SK-N-SH (cell line): ENCODE data around the gene UBR3. TPM values are rescaled to one million over a fixed set of nuclear protein-coding genes. Genes with fewer than 3 reads are reported as not detected.

ENCODE experiments used
- CTCF ChIA-PET: fragments of 300-600, 350-600 bp; formaldehyde crosslinking; extraction: SDS; loops from one replicate; lab custom pipeline; 2021; lab: Yijun Ruan, JAX
- POLR2A ChIA-PET: fragments of 350-600 bp; sonication (Branson Sonifier 250); formaldehyde crosslinking; extraction: SDS; loops from one replicate; lab custom pipeline; 2020; ENCODE audit warnings: antibody characterized with exemption, inconsistent platforms; lab: Yijun Ruan, JAX
- DNase-seq: peaks from one replicate; pipeline ENCODE4 v3.0.0; 2012
- H2AFZ ChIP-seq: fragments of 200-600 bp; sonication (generic); 2 replicates; pipeline ENCODE4 v1.8.1; 2016; ENCODE audit warnings: antibody characterized with exemption, mild to moderate bottlenecking, low read depth
- H3F3A ChIP-seq: fragments of 200-600 bp; sonication (generic); replicated peaks from 2 replicates; pipeline ENCODE3; 2016; ENCODE audit warnings: antibody characterized with exemption, mild to moderate bottlenecking; ENCODE audit not compliant: insufficient read depth
- H3K27ac ChIP-seq, 2 experiments: fragments of 200-500 bp in 1 of 2; fragments of 200-600 bp in 1 of 2; sonication (Bioruptor generic) in 1 of 2; sonication (generic), shearing (Covaris generic) in 1 of 2; 2 replicates each; pipeline versions ENCODE4 v1.5.1 to v1.6.1; 2014 to 2016; ENCODE audit warnings: low read depth in 2 of 2, inconsistent platforms in 1 of 2, low read length in 1 of 2, mild to moderate bottlenecking in 1 of 2, mixed read lengths in 1 of 2
- H3K27me3 ChIP-seq: fragments of 200-600 bp; sonication (generic), shearing (Covaris generic); 2 replicates; pipeline ENCODE4 v1.6.1; 2016; ENCODE audit warnings: mixed run types; ENCODE audit not compliant: insufficient read depth
- H3K36me3 ChIP-seq, 2 experiments: fragments of 200-500 bp in 1 of 2; fragments of 200-600 bp in 1 of 2; sonication (Bioruptor generic) in 1 of 2; sonication (generic) in 1 of 2; replicated peaks in 1 of 2; 2 replicates each; pipeline versions ENCODE3 to v1.5.1; 2014 to 2016; ENCODE audit warnings: low read length in 1 of 2, mild to moderate bottlenecking in 1 of 2; ENCODE audit not compliant: insufficient read depth in 2 of 2, control insufficient read depth in 1 of 2
- H3K4me1 ChIP-seq, 2 experiments: fragments of 200-500 bp in 1 of 2; fragments of 200-600 bp in 1 of 2; sonication (Bioruptor generic) in 1 of 2; sonication (generic), shearing (Covaris generic) in 1 of 2; 2 replicates each; pipeline versions ENCODE4 v1.5.1 to v1.6.1; 2014 to 2016; ENCODE audit warnings: low read depth in 1 of 2, low read length in 1 of 2, mixed run types in 1 of 2; ENCODE audit not compliant: insufficient read depth in 2 of 2, control insufficient read depth in 1 of 2
- H3K4me2 ChIP-seq: fragments of 200-600 bp; sonication (generic), shearing (Covaris generic); 2 replicates; pipeline ENCODE4 v1.6.1; 2017; ENCODE audit warnings: mixed run types
- H3K4me3 ChIP-seq, 2 experiments: fragments of 200-500 bp in 1 of 2; fragments of 200-600 bp in 1 of 2; sonication (Bioruptor generic) in 1 of 2; sonication (generic), shearing (Covaris generic) in 1 of 2; 2 replicates each; pipeline versions ENCODE4 v1.5.1 to v1.8.1; 2014 to 2016; ENCODE audit warnings: low read depth in 2 of 2, inconsistent platforms in 1 of 2, low read length in 1 of 2, mild to moderate bottlenecking in 1 of 2, mixed read lengths in 1 of 2, moderate library complexity in 1 of 2
- H3K79me2 ChIP-seq: fragments of 200-600 bp; sonication (generic); 2 replicates; pipeline ENCODE4 v1.8.1; 2017; ENCODE audit warnings: mild to moderate bottlenecking; ENCODE audit not compliant: insufficient read depth
- H3K9ac ChIP-seq: fragments of 200-600 bp; sonication (generic); 2 replicates; pipeline ENCODE4 v1.6.1; 2017; ENCODE audit warnings: mixed run types
- H3K9me2 ChIP-seq: fragments of 200-600 bp; sonication (generic); 2 replicates; pipeline ENCODE4 v1.6.1; 2017; ENCODE audit warnings: mixed run types
- H3K9me3 ChIP-seq: fragments of 200-600 bp; sonication (generic); 2 replicates; pipeline ENCODE4 v1.6.1; 2017; ENCODE audit warnings: mixed run types, mild to moderate bottlenecking, moderate library complexity
- H4K20me1 ChIP-seq: fragments of 200-600 bp; sonication (generic); 2 replicates; pipeline ENCODE4 v1.6.1; 2017; ENCODE audit warnings: mild to moderate bottlenecking, mixed run types; ENCODE audit not compliant: insufficient read depth
- CHD2 ChIP-seq: fragments of 150-350 bp; IDR thresholded peaks from 2 replicates; pipeline ENCODE4 v1.6.1; 2018; ENCODE audit warnings: low read length; ENCODE audit not compliant: partially characterized antibody
- ELF1 ChIP-seq: IDR thresholded peaks from 2 replicates; pipeline ENCODE4 v1.4.0; 2012
- EP300 ChIP-seq, 2 experiments: IDR thresholded peaks; 2 replicates each; pipeline versions ENCODE4 v1.4.0 to v1.6.1; 2012; ENCODE audit warnings: borderline replicate concordance in 1 of 2, low read depth in 1 of 2, low read length in 1 of 2
- EZH2phosphoT487 ChIP-seq: fragments of 200-600 bp; sonication (generic); IDR thresholded peaks from 2 replicates; pipeline ENCODE4 v1.6.1; 2017; ENCODE audit warnings: low read depth, mixed run types, mild to moderate bottlenecking, antibody characterized with exemption, moderate library complexity, borderline replicate concordance
- FOSL2 ChIP-seq: IDR thresholded peaks from 2 replicates; pipeline ENCODE4 v1.4.0; 2012; ENCODE audit warnings: low read depth, mild to moderate bottlenecking, moderate library complexity, borderline replicate concordance
- FOXJ3 ChIP-seq: sonication (generic); formaldehyde crosslinking; IDR thresholded peaks from 2 replicates; pipeline ENCODE4 v1.5.1; 2020; ENCODE audit warnings: mild to moderate bottlenecking, missing genetic modification reagents
- GATA2 ChIP-seq: sonication (generic); formaldehyde crosslinking; IDR thresholded peaks from 2 replicates; pipeline ENCODE4 v1.5.0; 2020; ENCODE audit warnings: mild to moderate bottlenecking, missing genetic modification reagents
- IRF3 ChIP-seq: fragments of 150-350 bp; IDR thresholded peaks from 2 replicates; pipeline ENCODE4 v1.6.1; 2016; ENCODE audit warnings: mild to moderate bottlenecking, low read depth, low read length
- JUND ChIP-seq: IDR thresholded peaks from 2 replicates; pipeline ENCODE4 v1.4.0; 2012
- MEF2A ChIP-seq: IDR thresholded peaks from 2 replicates; pipeline ENCODE4 v1.4.0; 2012; ENCODE audit warnings: low read depth, borderline replicate concordance
- NFIC ChIP-seq: IDR thresholded peaks from 2 replicates; pipeline ENCODE4 v1.4.0; 2012; ENCODE audit warnings: borderline replicate concordance
- NRF1 ChIP-seq: IDR thresholded peaks from 2 replicates; pipeline ENCODE4 v1.6.1; 2012; ENCODE audit warnings: low read depth, mild to moderate bottlenecking, low read length
- PBX3 ChIP-seq: IDR thresholded peaks from 2 replicates; pipeline ENCODE4; 2012
- RAD21 ChIP-seq: IDR thresholded peaks from 2 replicates; pipeline ENCODE4 v1.6.1; 2012; ENCODE audit warnings: mild to moderate bottlenecking, low read length
- RCOR1 ChIP-seq: fragments of 150-350 bp; IDR thresholded peaks from 2 replicates; pipeline ENCODE4 v1.6.1; 2017; ENCODE audit warnings: antibody characterized with exemption, low read length
- RFX5 ChIP-seq: IDR thresholded peaks from 2 replicates; pipeline ENCODE4 v1.6.1; 2012; ENCODE audit warnings: mild to moderate bottlenecking, improper control_type of control experiment, low read length
- RXRA ChIP-seq: IDR thresholded peaks from 2 replicates; pipeline ENCODE4 v1.4.0; 2012; ENCODE audit warnings: low read depth, mild to moderate bottlenecking, borderline replicate concordance
- SIN3A ChIP-seq: IDR thresholded peaks from 2 replicates; pipeline ENCODE4 v1.6.1; 2012; ENCODE audit warnings: low read depth, mild to moderate bottlenecking, low read length, moderate library complexity, borderline replicate concordance
- SMC3 ChIP-seq: IDR thresholded peaks from 2 replicates; pipeline ENCODE4 v1.6.1; 2012; ENCODE audit warnings: low read depth, low read length, improper control_type of control experiment
- TAF1 ChIP-seq: IDR thresholded peaks from 2 replicates; pipeline ENCODE4 v1.6.1; 2012; ENCODE audit warnings: low read depth, mild to moderate bottlenecking, low read length, moderate library complexity, borderline replicate concordance
- TCF12 ChIP-seq: IDR thresholded peaks from 2 replicates; pipeline ENCODE4 v1.4.0; 2012
- TEAD4 ChIP-seq: IDR thresholded peaks from 2 replicates; pipeline ENCODE4 v1.4.0; 2012; ENCODE audit warnings: mild to moderate bottlenecking, borderline replicate concordance; ENCODE audit not compliant: insufficient read depth
- YY1 ChIP-seq: IDR thresholded peaks from 2 replicates; pipeline ENCODE4 v1.4.0; 2012; ENCODE audit warnings: low read depth, mild to moderate bottlenecking
- ZBTB33 ChIP-seq: IDR thresholded peaks from 2 replicates; pipeline ENCODE4 v1.4.0; 2012; ENCODE audit warnings: low read depth, borderline replicate concordance
- WGBS: methylation state at CpG from one replicate; pipeline ENCODE4 v1.1.6; 2017; ENCODE audit warnings: low lambda C conversion rate; 5-methylcytosine and 5-hydroxymethylcytosine counted together
- polyA plus RNA-seq, 3 experiments: library from polyadenylated mRNA; depleted of rRNA; stranded (reverse); fragments of >200 nt; gene quantifications; 2 replicates each; pipeline ENCODE4 v1.2.3, GENCODE V29; 2012
- TF ChIP-seq, protein P1 (sequence below): IDR thresholded peaks from 2 replicates; pipeline ENCODE4 v1.4.0; 2012; ENCODE audit warnings: low read depth
- TF ChIP-seq, protein P2 (sequence below): IDR thresholded peaks from 2 replicates; pipeline ENCODE4 v1.4.0; 2012; ENCODE audit warnings: low read depth, borderline replicate concordance
- TF ChIP-seq, protein P3 (sequence below): IDR thresholded peaks from 2 replicates; pipeline ENCODE4 v1.6.1; 2012; ENCODE audit warnings: mild to moderate bottlenecking, low read depth, low read length, moderate library complexity

UBR3 gene
- polyA plus RNA-seq, 1 of the 3 experiments (the other 2 are of a cell fraction): 5.2 TPM

DNA sequence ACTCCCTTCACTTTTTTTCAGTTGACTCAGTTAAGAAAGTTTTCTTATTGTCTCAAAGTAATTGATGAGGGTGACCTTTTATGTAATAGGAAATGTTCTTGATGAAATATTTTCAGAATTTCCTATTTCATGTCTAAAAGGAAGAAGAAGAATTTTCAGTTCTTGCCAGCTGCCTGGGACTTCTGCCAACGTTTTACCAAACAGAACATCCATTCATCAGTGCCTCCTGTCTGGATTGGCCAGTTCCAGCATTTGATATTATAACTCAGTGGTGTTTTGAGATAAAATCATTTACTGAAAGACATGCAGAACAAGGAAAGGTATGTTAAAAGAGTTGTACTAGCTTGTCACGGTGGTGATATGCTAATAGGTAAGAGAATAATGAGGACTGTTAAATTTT is 246.0 kb downstream of the UBR3 start:
- Histone ChIP-seq H3K4me1 (peaks cover 11 to 12% of the 10 kb centered on the region in 2 experiments; a peak in 3 of 4 replicates), H3K36me3 (peaks cover 22 to 25% of the 10 kb centered on the region in 2 experiments), H3K27ac (peak overlapping the region; percentile 60 to 77), H3K79me2 (no peaks in the 10 kb centered on the region), H3K4me3 (no peak overlapping the region), H3K9me2 (no peaks in the 10 kb centered on the region), H3F3A (peaks cover 11% of the 10 kb centered on the region), H3K27me3 (no peaks in the 10 kb centered on the region), H3K4me2 (peak overlapping the region; percentile 30; the same call in 1 of the 2 replicates), H2AFZ (no peak overlapping the region), H3K9me3 (peaks cover 8% of the 10 kb centered on the region; the same call in 1 of the 2 replicates), H3K9ac (no peak overlapping the region), H4K20me1 (no peaks in the 10 kb centered on the region)
- DNase-seq: peak; percentile 5
- POLR2A ChIA-PET: no interaction called here
- CTCF ChIA-PET: interaction anchor here (1.3 kb wide), 1 partner anchor 16 kb away, joined by 3 read pairs; no protein-coding TSS in a partner anchor
- WGBS: 8% methylated on average over 2 of the region's 2 CpGs
- TF ChIP-seq, protein P1, sequence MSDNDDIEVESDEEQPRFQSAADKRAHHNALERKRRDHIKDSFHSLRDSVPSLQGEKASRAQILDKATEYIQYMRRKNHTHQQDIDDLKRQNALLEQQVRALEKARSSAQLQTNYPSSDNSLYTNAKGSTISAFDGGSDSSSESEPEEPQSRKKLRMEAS: 0 out of 2 replicates have a peak, but pooled peaks have one; percentile 29
- peak; percentile 90 for TF ChIP-seq PBX3
- TF ChIP-seq EP300 (IDR thresholded peaks at IDR 0.05; ENCODE audit: borderline replicate concordance in 1 of 2, low read depth in 1 of 2, low read length in 1 of 2): peak; percentile 56 to 78
- TF ChIP-seq SIN3A: no peak
- TF ChIP-seq NFIC: peak; percentile 91
- TF ChIP-seq RCOR1: no peak
- no peak for TF ChIP-seq MEF2A
- TF ChIP-seq TAF1: no peak
- TF ChIP-seq JUND: peak; percentile 74
- no peak for TF ChIP-seq EZH2phosphoT487
- peak; percentile 29; the same call in 1 of the 2 replicates for TF ChIP-seq GATA2 (CRISPR knock-in tag)
- TF ChIP-seq RXRA: no peak
- 0 out of 2 replicates have a peak, but pooled peaks have one; percentile 9 for TF ChIP-seq FOSL2
- TF ChIP-seq IRF3: no peak
- no peak for TF ChIP-seq NRF1
- TF ChIP-seq FOXJ3 (CRISPR knock-in tag): no peak
- no peak for TF ChIP-seq SMC3
- peak; percentile 83 for TF ChIP-seq TCF12
- no peak for TF ChIP-seq YY1
- TF ChIP-seq ELF1: no peak
- no peak for TF ChIP-seq RAD21
- no peak for TF ChIP-seq RFX5
- no peak; the same call in 1 of the 2 replicates for TF ChIP-seq ZBTB33
- no peak for TF ChIP-seq CHD2
- TF ChIP-seq, protein P2, sequence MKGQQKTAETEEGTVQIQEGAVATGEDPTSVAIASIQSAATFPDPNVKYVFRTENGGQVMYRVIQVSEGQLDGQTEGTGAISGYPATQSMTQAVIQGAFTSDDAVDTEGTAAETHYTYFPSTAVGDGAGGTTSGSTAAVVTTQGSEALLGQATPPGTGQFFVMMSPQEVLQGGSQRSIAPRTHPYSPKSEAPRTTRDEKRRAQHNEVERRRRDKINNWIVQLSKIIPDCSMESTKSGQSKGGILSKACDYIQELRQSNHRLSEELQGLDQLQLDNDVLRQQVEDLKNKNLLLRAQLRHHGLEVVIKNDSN: no peak
- TF ChIP-seq, protein P3, sequence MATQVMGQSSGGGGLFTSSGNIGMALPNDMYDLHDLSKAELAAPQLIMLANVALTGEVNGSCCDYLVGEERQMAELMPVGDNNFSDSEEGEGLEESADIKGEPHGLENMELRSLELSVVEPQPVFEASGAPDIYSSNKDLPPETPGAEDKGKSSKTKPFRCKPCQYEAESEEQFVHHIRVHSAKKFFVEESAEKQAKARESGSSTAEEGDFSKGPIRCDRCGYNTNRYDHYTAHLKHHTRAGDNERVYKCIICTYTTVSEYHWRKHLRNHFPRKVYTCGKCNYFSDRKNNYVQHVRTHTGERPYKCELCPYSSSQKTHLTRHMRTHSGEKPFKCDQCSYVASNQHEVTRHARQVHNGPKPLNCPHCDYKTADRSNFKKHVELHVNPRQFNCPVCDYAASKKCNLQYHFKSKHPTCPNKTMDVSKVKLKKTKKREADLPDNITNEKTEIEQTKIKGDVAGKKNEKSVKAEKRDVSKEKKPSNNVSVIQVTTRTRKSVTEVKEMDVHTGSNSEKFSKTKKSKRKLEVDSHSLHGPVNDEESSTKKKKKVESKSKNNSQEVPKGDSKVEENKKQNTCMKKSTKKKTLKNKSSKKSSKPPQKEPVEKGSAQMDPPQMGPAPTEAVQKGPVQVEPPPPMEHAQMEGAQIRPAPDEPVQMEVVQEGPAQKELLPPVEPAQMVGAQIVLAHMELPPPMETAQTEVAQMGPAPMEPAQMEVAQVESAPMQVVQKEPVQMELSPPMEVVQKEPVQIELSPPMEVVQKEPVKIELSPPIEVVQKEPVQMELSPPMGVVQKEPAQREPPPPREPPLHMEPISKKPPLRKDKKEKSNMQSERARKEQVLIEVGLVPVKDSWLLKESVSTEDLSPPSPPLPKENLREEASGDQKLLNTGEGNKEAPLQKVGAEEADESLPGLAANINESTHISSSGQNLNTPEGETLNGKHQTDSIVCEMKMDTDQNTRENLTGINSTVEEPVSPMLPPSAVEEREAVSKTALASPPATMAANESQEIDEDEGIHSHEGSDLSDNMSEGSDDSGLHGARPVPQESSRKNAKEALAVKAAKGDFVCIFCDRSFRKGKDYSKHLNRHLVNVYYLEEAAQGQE: no peak
- peak; percentile 65; the same call in 1 of the 2 replicates for TF ChIP-seq TEAD4
